ENCODE data around the gene LHFPL4. TPM values are rescaled to one million over a fixed set of nuclear protein-coding genes. Genes with fewer than 3 reads are reported as not detected.

Gene LHFPL4
- total RNA-seq, 4 donors from 2014 or later, result under 0.01 TPM; not detected in 3

DNA sequence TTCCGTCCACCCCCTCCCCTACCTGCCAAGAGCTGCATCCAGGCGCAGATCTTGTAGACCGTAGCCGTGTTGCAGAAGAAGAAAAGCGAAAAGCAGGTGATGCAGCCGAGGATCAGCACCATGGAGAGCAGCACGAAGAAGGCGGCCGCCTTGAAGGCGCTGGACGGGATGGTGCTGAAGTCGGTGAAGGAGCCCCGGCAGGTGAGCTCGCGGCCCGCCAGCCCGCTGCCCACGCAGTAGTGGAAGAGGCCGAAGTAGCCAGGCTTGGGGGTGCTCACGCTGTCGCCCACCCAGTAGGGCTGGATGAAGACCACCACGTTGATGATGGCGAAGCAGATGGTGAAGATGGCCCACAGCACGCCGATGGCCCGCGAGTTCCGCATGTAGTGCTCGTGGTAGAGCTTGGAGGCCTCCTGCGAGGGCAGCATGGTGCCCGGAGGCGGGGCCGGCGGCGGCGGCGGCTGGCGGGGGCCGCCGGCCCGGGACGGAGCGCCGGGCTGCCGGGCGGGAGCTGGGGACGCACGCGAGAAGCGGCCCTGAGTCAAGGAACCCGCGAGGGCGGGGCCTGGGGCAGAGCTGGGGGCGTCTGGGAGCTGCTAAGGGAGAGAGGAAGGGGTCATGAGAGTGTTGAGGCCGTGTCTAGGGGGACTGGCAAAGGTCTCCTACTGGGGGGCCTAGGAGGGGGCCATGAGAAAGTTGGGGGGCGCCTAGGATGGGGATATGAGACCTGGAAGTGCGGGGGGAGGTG, 1.2 kb downstream of the LHFPL4 start:
- H3K27me3 ChIP-seq, result peaks cover 0 to 46% of the 10 kb centered on the region in 2 donors

DNA sequence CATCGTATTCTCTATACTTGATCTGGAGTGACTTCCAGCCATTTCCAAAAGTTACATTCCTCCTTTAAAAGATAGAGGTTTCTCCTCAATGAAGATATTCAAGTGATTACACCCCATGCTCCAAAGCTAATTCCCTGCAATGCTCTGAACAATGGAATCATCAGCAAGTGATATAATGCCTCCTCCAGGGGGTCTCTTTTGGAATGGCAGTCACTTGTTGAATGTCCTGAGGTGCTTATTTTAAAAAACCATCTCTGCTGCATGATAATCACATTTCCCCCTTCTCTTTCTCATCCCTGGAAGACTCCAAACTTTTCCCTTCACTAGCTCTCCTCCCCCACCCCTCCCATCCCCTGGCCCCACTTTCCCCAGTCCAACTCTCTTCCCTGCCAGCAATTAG, 2.6 kb downstream of the LHFPL4 start:
- no peak overlapping the region for H3K4me3 ChIP-seq
- TF ChIP-seq EP300 (IDR thresholded peaks at IDR 0.05) (no peak), POLR2A (IDR thresholded peaks at IDR 0.05) (no peak)
- TF ChIP-seq, protein P1, sequence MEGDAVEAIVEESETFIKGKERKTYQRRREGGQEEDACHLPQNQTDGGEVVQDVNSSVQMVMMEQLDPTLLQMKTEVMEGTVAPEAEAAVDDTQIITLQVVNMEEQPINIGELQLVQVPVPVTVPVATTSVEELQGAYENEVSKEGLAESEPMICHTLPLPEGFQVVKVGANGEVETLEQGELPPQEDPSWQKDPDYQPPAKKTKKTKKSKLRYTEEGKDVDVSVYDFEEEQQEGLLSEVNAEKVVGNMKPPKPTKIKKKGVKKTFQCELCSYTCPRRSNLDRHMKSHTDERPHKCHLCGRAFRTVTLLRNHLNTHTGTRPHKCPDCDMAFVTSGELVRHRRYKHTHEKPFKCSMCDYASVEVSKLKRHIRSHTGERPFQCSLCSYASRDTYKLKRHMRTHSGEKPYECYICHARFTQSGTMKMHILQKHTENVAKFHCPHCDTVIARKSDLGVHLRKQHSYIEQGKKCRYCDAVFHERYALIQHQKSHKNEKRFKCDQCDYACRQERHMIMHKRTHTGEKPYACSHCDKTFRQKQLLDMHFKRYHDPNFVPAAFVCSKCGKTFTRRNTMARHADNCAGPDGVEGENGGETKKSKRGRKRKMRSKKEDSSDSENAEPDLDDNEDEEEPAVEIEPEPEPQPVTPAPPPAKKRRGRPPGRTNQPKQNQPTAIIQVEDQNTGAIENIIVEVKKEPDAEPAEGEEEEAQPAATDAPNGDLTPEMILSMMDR (IDR thresholded peaks at IDR 0.05), result no peak
- 80 to 88% methylated on average over 1 of the region's 1 CpG for WGBS, 2 donors
- no peak for DNase-seq (ENCODE audit: low spot score in 2 of 2)
- H3K36me3 ChIP-seq, result no peaks in the 10 kb centered on the region
- no peak overlapping the region for H3K27ac ChIP-seq
- H3K9me3 ChIP-seq, result no peaks in the 10 kb centered on the region
- peaks cover 0 to 46% of the 10 kb centered on the region in 2 donors for H3K27me3 ChIP-seq
- H3K4me1 ChIP-seq, result peaks cover 0 to 5% (median 0%) of the 10 kb centered on the region in 4 donors

More for the DNA sequence above, 1.2 kb downstream of the LHFPL4 start:
- 3 to 13% methylated on average over 22 to 53 of the region's 57 CpGs for WGBS, 2 donors
- DNase-seq (ENCODE audit: low spot score in 2 of 2), result no peak
- Histone ChIP-seq H3K4me1 (peaks cover 0 to 5% (median 0%) of the 10 kb centered on the region in 4 donors), H3K9me3 (no peaks in the 10 kb centered on the region), H3K27ac (no peak overlapping the region), H3K4me3 (no peak overlapping the region), H3K36me3 (no peaks in the 10 kb centered on the region)
- TF ChIP-seq EP300 (IDR thresholded peaks at IDR 0.05) (no peak), POLR2A (IDR thresholded peaks at IDR 0.05) (no peak)
- TF ChIP-seq, protein P1 (IDR thresholded peaks at IDR 0.05), result no peak

- TF ChIP-seq POLR2A (IDR thresholded peaks at IDR 0.05) (no peak), EP300 (IDR thresholded peaks at IDR 0.05) (no peak)
- TF ChIP-seq, protein P1 (IDR thresholded peaks at IDR 0.05), result no peak
- Histone ChIP-seq H3K27ac (no peak overlapping the region), H3K36me3 (no peaks in the 10 kb centered on the region), H3K27me3 (peaks cover 0 to 37% of the 10 kb centered on the region in 2 donors), H3K4me3 (no peak overlapping the region), H3K9me3 (no peaks in the 10 kb centered on the region), H3K4me1 (peaks cover 0 to 5% (median 0%) of the 10 kb centered on the region in 4 donors)
- no peak for DNase-seq (ENCODE audit: low spot score in 2 of 2)
- WGBS, 2 donors, result 85 to 87% methylated on average over 2 of the region's 2 CpGs
Observed at GRCh38 chr3:9549600-9549999, 4.0 kb downstream of the LHFPL4 start.

DNA sequence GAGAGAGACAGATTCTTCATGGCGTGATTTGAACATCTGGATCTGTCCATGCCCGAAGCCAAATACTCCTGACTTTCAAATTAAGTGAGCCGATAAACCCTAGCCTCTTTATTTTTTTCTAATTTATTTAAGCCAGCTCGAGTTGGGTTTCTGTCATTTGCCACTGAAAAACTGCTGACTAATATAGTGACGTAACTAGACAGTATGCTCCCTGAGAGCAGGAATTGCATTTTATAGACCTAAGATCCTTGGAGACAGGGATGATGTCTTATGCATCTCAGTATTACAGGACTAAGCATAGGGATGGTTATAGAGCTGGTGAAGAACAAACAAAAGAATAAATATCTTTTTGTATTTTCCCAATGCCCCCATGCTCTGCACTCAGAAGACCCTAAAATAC, 4.6 kb downstream of the LHFPL4 start:
- TF ChIP-seq, protein P1 (IDR thresholded peaks at IDR 0.05), result no peak
- TF ChIP-seq POLR2A (IDR thresholded peaks at IDR 0.05) (no peak), EP300 (IDR thresholded peaks at IDR 0.05) (no peak)
- DNase-seq (ENCODE audit: low spot score in 2 of 2), result no peak
- WGBS, 2 donors, result 83 to 86% methylated on average over 5 of the region's 5 CpGs
- no peaks in the 10 kb centered on the region for H3K9me3 ChIP-seq
- H3K27me3 ChIP-seq, result peaks cover 0 to 31% of the 10 kb centered on the region in 2 donors
- no peaks in the 10 kb centered on the region for H3K36me3 ChIP-seq
- H3K4me3 ChIP-seq, result no peak overlapping the region
- no peak overlapping the region for H3K27ac ChIP-seq
- peaks cover 0 to 5% (median 0%) of the 10 kb centered on the region in 4 donors for H3K4me1 ChIP-seq

DNA sequence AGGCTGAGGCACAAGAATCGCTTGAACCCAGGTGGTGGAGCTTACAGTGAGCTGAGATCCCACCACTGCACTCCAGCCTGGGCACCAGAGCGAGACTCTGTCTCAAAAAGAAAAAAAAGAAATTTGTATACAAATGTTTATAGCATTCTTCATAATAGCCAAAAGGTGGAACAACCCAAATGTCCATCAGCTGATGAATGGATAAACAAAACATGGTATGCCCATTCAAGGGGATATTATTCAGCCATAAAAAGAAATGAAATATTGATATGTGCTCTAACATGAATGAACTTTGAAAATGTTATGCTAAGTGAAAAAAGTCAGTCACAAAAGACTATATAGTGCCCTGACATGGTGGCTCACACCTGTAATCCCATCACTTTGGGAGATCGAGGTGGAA, 11.4 kb downstream of the LHFPL4 start:
- Histone ChIP-seq H3K27ac (no peak overlapping the region), H3K27me3 (no peaks in the 10 kb centered on the region), H3K9me3 (peaks cover 0 to 12% (median 0%) of the 10 kb centered on the region in 4 donors), H3K36me3 (no peaks in the 10 kb centered on the region), H3K4me1 (no peaks in the 10 kb centered on the region), H3K4me3 (no peak overlapping the region)
- TF ChIP-seq EP300 (IDR thresholded peaks at IDR 0.05) (no peak), POLR2A (IDR thresholded peaks at IDR 0.05) (no peak)
- TF ChIP-seq, protein P1 (IDR thresholded peaks at IDR 0.05), result no peak
- WGBS, 2 donors, result 84 to 88% methylated on average over 3 of the region's 3 CpGs
- no peak for DNase-seq (ENCODE audit: low spot score in 2 of 2)
